Panc1 (cell line): Measurements from ENCODE around the gene LRP11. TPM values are rescaled to one million over a fixed set of nuclear protein-coding genes. Genes with fewer than 3 reads are reported as not detected.
A peak's percentile ranks its signal among the peaks of the same experiment; 100 is the strongest.

Experiments
- ATAC-seq: fragments of 200-7000 bp; cut with Tn5 transposase; 2 replicates; pipeline ENCODE4 v1.9.1; 2020; ENCODE audit warnings: mild to moderate bottlenecking, moderate library complexity
- BruUV-seq: library from RNA; stranded (reverse); fragments of 400-500 nt; replicated peaks from 2 replicates; lab custom pipeline; 2021; lab: Mats Ljungman, UMichigan
- CTCF ChIA-PET: fragments of 300-600 bp; sonication (Branson Sonifier 250); formaldehyde crosslinking; loops from one replicate; lab custom pipeline; 2022; ENCODE audit warnings: antibody characterized with exemption; lab: Charles Lee
- POLR2A ChIA-PET: fragments of 300-600 bp; sonication (Branson Sonifier 250); formaldehyde crosslinking; loops from one replicate; lab custom pipeline; 2022; ENCODE audit warnings: antibody characterized with exemption; lab: Charles Lee
- DNase-seq: peaks from one replicate; pipeline ENCODE4 v3.0.0-alpha.2; 2010; ENCODE audit warnings: low read depth, low spot score
- H3K27ac ChIP-seq: 2 replicates; pipeline ENCODE4 v1.5.1; 2011; ENCODE audit warnings: mild to moderate bottlenecking, low read length, inconsistent platforms
- H3K27me3 ChIP-seq: fragments of 200-500 bp; sonication (Bioruptor generic); 2 replicates; pipeline ENCODE4 v1.6.0; 2014; ENCODE audit warnings: low read length, inconsistent platforms; ENCODE audit not compliant: control insufficient read depth, insufficient read depth
- H3K36me3 ChIP-seq: fragments of 200-500 bp; sonication (Bioruptor generic); 2 replicates; pipeline ENCODE4 v1.5.1; 2014; ENCODE audit warnings: inconsistent platforms, mild to moderate bottlenecking, low read length, moderate library complexity; ENCODE audit not compliant: control insufficient read depth, insufficient read depth
- H3K4me1 ChIP-seq: 2 replicates; pipeline ENCODE4 v1.5.1; 2011; ENCODE audit warnings: inconsistent platforms, mild to moderate bottlenecking, low read length, moderate library complexity; ENCODE audit not compliant: control insufficient read depth, insufficient read depth
- H3K4me3 ChIP-seq, 2 experiments: 2 replicates each; pipeline ENCODE4 v1.5.1; 2011 to 2012; ENCODE audit warnings: low read depth in 2 of 2, low read length in 2 of 2, mild to moderate bottlenecking in 2 of 2, inconsistent platforms in 1 of 2, moderate library complexity in 1 of 2
- H3K9me3 ChIP-seq: fragments of 200-500 bp; sonication (Bioruptor generic); 2 replicates; pipeline ENCODE4 v1.5.1; 2014; ENCODE audit warnings: low read depth, mild to moderate bottlenecking, inconsistent platforms, low read length, moderate library complexity; ENCODE audit not compliant: control insufficient read depth, insufficient read depth
- POLR2AphosphoS5 ChIP-seq: IDR thresholded peaks from 2 replicates; pipeline ENCODE4 v1.6.1; 2012; ENCODE audit warnings: mild to moderate bottlenecking, low read depth, low read length, moderate library complexity
- SIN3A ChIP-seq: IDR thresholded peaks from 2 replicates; pipeline ENCODE4 v1.6.1; 2012; ENCODE audit warnings: low read depth, mild to moderate bottlenecking, low read length, moderate library complexity, borderline replicate concordance; ENCODE audit not compliant: insufficient read depth
- TCF7L2 ChIP-seq: IDR thresholded peaks from 2 replicates; pipeline ENCODE4 v1.6.1; 2011; ENCODE audit warnings: mild to moderate bottlenecking, low read depth, low read length, inconsistent platforms
- in situ Hi-C: cut with HindIII; loops from 2 replicates; pipeline ENCODE4 v1.10.0; 2016; ENCODE audit warnings: low sequenced_read_pairs, low pct_unique_long_range_greater_than_20kb
- intact Hi-C: fragments of 100-400 bp; cut with micrococcal nuclease; formaldehyde crosslinking; loops from one replicate; pipeline ENCODE4 v1.10.0; 2022; ENCODE audit not compliant: unreplicated experiment
- total RNA-seq: library from RNA; stranded (reverse); gene quantifications from one replicate; pipeline ENCODE4 v1.2.1, GENCODE V29; 2021; ENCODE audit not compliant: unreplicated experiment
- TF ChIP-seq, protein P1 (sequence below), 2 experiments: IDR thresholded peaks; 2 replicates each; pipeline ENCODE4 v1.6.1; 2011 to 2012; ENCODE audit warnings: low read depth in 2 of 2, control low read depth in 1 of 2, low read length in 1 of 2, mild to moderate bottlenecking in 1 of 2, moderate library complexity in 1 of 2; ENCODE audit not compliant: insufficient read depth in 1 of 2
- TF ChIP-seq, protein P2 (sequence below): fragments of 450-650 bp; IDR thresholded peaks from 2 replicates; pipeline ENCODE4 v1.5.1; 2017; ENCODE audit warnings: mild to moderate bottlenecking

LRP11 gene
- total RNA-seq, 1 experiment from 2014 or later: 151 TPM

DNA sequence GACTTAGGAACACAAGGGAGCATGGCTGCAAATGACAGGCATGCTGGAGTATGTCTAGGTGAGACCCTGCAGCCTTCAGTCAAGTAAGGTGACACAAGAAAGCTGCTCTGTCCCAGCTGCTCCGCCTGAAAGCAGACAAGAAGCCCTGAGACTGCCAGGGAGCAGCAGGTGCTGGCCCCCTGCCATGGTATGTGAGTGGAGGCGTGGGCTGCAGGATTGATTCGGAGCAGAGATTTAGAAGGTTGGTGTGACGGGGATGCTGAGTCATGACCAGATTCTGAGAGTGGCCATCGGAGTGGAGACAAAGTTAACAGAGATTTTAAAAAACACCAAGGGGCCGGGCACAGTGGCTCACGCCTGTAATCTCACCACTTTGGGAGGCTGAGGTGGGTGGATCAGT is 17.8 kb downstream of the LRP11 start:
- peaks cover 54% of the 10 kb centered on the region for H3K4me1 ChIP-seq
- no peak overlapping the region for H3K4me3 ChIP-seq
- TF ChIP-seq POLR2AphosphoS5 (no peak), TCF7L2 (no peak), SIN3A (no peak)
- TF ChIP-seq, protein P1, sequence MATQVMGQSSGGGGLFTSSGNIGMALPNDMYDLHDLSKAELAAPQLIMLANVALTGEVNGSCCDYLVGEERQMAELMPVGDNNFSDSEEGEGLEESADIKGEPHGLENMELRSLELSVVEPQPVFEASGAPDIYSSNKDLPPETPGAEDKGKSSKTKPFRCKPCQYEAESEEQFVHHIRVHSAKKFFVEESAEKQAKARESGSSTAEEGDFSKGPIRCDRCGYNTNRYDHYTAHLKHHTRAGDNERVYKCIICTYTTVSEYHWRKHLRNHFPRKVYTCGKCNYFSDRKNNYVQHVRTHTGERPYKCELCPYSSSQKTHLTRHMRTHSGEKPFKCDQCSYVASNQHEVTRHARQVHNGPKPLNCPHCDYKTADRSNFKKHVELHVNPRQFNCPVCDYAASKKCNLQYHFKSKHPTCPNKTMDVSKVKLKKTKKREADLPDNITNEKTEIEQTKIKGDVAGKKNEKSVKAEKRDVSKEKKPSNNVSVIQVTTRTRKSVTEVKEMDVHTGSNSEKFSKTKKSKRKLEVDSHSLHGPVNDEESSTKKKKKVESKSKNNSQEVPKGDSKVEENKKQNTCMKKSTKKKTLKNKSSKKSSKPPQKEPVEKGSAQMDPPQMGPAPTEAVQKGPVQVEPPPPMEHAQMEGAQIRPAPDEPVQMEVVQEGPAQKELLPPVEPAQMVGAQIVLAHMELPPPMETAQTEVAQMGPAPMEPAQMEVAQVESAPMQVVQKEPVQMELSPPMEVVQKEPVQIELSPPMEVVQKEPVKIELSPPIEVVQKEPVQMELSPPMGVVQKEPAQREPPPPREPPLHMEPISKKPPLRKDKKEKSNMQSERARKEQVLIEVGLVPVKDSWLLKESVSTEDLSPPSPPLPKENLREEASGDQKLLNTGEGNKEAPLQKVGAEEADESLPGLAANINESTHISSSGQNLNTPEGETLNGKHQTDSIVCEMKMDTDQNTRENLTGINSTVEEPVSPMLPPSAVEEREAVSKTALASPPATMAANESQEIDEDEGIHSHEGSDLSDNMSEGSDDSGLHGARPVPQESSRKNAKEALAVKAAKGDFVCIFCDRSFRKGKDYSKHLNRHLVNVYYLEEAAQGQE (IDR thresholded peaks at IDR 0.05; ENCODE audit: insufficient read depth in 1 of 2, low read depth in 2 of 2, low read length in 1 of 2): no peak
- TF ChIP-seq, protein P2, sequence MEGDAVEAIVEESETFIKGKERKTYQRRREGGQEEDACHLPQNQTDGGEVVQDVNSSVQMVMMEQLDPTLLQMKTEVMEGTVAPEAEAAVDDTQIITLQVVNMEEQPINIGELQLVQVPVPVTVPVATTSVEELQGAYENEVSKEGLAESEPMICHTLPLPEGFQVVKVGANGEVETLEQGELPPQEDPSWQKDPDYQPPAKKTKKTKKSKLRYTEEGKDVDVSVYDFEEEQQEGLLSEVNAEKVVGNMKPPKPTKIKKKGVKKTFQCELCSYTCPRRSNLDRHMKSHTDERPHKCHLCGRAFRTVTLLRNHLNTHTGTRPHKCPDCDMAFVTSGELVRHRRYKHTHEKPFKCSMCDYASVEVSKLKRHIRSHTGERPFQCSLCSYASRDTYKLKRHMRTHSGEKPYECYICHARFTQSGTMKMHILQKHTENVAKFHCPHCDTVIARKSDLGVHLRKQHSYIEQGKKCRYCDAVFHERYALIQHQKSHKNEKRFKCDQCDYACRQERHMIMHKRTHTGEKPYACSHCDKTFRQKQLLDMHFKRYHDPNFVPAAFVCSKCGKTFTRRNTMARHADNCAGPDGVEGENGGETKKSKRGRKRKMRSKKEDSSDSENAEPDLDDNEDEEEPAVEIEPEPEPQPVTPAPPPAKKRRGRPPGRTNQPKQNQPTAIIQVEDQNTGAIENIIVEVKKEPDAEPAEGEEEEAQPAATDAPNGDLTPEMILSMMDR: no peak
- DNase-seq: no peak
- in situ Hi-C loops: no loop called here
- H3K36me3 ChIP-seq: peaks cover 5% of the 10 kb centered on the region
- H3K27me3 ChIP-seq: no peaks in the 10 kb centered on the region
- H3K9me3 ChIP-seq: no peaks in the 10 kb centered on the region
- H3K27ac ChIP-seq: peak overlapping the region; percentile 75
- ChIA-PET POLR2A (no interaction called here), CTCF (interaction anchor here (1.1 kb wide), 1 partner anchor 14 kb away, joined by 3 read pairs; no protein-coding TSS in a partner anchor)
- intact Hi-C loops: no loop called here
- peak; percentile 33; the same call in 1 of the 2 replicates for ATAC-seq
- no TSS peak for BruUV-seq

DNA sequence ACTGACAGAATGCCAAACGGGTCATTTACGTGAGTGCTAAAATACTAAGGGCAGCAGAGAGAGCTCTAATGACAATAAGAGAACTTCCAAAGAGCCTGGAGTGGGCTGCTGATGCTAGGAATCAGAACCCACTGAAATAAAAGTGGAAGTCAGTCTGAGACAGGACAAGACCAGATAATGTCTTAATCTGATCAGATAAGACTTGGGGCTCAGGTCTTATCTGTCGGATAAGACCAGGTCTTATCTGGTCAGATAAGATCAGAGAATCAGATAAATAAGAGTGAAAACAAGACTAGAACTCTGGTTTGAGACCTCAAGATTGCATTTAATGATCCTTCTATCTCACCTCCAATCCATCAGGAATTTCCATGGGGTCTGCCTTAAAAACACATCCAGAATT is 18.6 kb downstream of the LRP11 start:
- ChIA-PET POLR2A (no interaction called here), CTCF (no interaction called here)
- no peak for ATAC-seq
- H3K36me3 ChIP-seq: no peaks in the 10 kb centered on the region; the same call in 1 of the 2 replicates
- H3K9me3 ChIP-seq: no peaks in the 10 kb centered on the region
- H3K4me1 ChIP-seq: peaks cover 60% of the 10 kb centered on the region
- TF ChIP-seq, protein P1 (IDR thresholded peaks at IDR 0.05; ENCODE audit: insufficient read depth in 1 of 2, low read depth in 2 of 2, low read length in 1 of 2): no peak
- TF ChIP-seq TCF7L2 (no peak), POLR2AphosphoS5 (no peak), SIN3A (no peak)
- TF ChIP-seq, protein P2: no peak
- no peaks in the 10 kb centered on the region for H3K27me3 ChIP-seq
- DNase-seq: no peak
- H3K27ac ChIP-seq: peak overlapping the region; percentile 75
- no TSS peak for BruUV-seq
- in situ Hi-C loops (no loop called here), intact Hi-C loops (no loop called here)
- H3K4me3 ChIP-seq: no peak overlapping the region
